ENCODE data around the gene IER2. TPM values are rescaled to one million over a fixed set of nuclear protein-coding genes. Genes with fewer than 3 reads are reported as not detected.
A peak's percentile ranks its signal among the peaks of the same experiment; 100 is the strongest.

The IER2 gene
- total RNA-seq, 1 donor from 2014 or later = 148 TPM

DNA sequence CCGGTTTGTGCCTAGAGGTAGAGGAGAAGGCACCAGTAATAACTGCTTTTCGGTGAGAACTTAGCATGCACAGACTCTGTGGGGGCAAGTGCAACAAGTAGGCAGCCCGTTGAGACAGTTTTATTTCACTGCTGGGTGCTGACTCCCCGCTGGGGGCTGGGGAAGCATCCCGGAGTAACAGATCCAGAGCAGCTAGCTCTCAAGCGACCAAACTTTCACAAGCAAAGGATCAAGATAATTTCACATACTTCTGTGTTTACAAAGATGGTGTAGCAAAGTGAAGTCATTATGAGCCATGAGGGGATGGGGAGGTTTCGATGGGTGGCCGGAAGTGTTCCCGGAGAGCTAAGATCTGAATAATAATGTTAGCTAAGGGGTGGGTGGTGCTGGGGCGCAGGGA lies 29.4 kb upstream of the IER2 start:
- DNase-seq (ENCODE audit: extremely low spot score, unreplicated experiment) = no peak
- Mint-ChIP-seq H3K9me3 (ENCODE audit: unreplicated experiment) (no peaks in the 10 kb centered on the region), H3K27me3 (ENCODE audit: unreplicated experiment) (no peaks in the 10 kb centered on the region), H3K36me3 (ENCODE audit: unreplicated experiment) (no peaks in the 10 kb centered on the region), H3K27ac (ENCODE audit: unreplicated experiment) (peak overlapping the region; percentile 89), H3K4me1 (ENCODE audit: unreplicated experiment) (peaks cover 51% of the 10 kb centered on the region), H3K4me3 (ENCODE audit: unreplicated experiment) (peak overlapping the region; percentile 55)
- TF ChIP-seq, protein P1, sequence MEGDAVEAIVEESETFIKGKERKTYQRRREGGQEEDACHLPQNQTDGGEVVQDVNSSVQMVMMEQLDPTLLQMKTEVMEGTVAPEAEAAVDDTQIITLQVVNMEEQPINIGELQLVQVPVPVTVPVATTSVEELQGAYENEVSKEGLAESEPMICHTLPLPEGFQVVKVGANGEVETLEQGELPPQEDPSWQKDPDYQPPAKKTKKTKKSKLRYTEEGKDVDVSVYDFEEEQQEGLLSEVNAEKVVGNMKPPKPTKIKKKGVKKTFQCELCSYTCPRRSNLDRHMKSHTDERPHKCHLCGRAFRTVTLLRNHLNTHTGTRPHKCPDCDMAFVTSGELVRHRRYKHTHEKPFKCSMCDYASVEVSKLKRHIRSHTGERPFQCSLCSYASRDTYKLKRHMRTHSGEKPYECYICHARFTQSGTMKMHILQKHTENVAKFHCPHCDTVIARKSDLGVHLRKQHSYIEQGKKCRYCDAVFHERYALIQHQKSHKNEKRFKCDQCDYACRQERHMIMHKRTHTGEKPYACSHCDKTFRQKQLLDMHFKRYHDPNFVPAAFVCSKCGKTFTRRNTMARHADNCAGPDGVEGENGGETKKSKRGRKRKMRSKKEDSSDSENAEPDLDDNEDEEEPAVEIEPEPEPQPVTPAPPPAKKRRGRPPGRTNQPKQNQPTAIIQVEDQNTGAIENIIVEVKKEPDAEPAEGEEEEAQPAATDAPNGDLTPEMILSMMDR (IDR thresholded peaks at IDR 0.05) = no peak

DNA sequence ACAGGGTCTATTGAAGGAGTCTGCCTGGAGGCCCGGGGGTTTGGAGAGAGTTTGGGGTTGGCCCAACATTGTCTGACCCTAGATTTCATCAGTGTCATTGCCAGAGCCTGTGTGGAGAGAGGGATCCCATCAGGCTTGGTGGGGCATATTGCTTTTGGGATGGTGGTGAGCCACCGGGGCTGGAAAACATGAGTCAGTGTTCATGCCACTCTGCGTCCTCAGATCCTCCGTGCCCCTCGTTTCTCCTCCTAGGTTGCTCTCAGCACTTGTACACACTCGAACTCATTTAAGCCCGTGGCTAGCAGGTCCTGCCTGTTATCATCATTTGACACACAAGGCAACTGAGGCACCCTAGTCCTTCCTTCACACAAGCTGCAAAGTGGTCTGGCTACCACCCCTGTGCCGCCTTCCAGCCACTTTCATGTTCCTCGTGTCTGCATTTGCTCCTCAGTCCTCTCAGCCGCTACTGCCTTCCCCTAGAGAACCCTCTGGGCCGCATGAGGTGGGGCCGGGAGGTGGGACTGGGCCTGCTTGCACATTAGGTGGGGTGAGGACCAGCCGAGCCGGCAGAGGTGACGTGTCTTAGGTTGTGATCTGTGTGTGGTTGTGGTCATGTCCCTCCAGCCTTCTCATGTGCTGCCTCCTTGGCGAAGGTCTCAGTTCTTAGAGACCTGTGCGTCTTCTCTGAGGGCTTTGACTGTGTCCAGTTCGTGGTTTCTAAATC lies 28.5 kb upstream of the IER2 start:
- peak overlapping the region; percentile 89 for H3K27ac Mint-ChIP-seq (ENCODE audit: unreplicated experiment)
- no peaks in the 10 kb centered on the region for H3K27me3 Mint-ChIP-seq (ENCODE audit: unreplicated experiment)
- DNase-seq (ENCODE audit: extremely low spot score, unreplicated experiment) = no peak
- H3K36me3 Mint-ChIP-seq (ENCODE audit: unreplicated experiment) = no peaks in the 10 kb centered on the region
- TF ChIP-seq, protein P1 (IDR thresholded peaks at IDR 0.05) = no peak
- peaks cover 44% of the 10 kb centered on the region for H3K4me1 Mint-ChIP-seq (ENCODE audit: unreplicated experiment)
- no peaks in the 10 kb centered on the region for H3K9me3 Mint-ChIP-seq (ENCODE audit: unreplicated experiment)
- peak overlapping the region; percentile 55 for H3K4me3 Mint-ChIP-seq (ENCODE audit: unreplicated experiment)

DNA sequence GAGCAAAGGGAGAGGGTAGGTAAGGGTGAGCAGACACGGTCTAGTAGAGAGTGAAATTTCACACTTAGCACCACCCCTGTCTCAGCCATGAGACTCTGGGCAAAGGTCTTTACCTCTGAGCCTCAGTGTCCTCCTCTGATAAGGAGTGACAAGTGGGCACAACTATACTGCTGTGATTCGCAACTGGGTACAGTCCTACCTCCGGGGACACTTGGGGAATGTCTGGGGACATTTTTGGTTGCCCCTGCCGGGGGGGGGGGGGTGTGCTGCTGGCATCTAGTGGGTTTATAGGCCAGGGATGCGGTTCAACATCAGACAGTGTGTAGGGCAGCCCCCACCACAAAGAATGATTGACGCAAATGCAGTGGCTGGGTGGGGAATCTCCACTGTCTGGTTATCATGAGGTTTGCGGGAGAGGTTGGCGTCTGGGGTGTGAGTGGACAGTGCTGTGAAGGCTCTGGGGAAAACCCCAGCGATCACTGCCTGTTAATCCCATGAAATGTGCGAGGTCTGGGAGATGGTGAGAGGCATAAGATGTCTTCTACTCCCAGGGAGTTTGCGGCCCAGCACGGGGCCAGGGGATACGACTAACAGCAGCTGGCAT lies 27.8 kb upstream of the IER2 start:
- Mint-ChIP-seq H3K27me3 (ENCODE audit: unreplicated experiment) (no peaks in the 10 kb centered on the region), H3K9me3 (ENCODE audit: unreplicated experiment) (no peaks in the 10 kb centered on the region), H3K36me3 (ENCODE audit: unreplicated experiment) (no peaks in the 10 kb centered on the region), H3K4me3 (ENCODE audit: unreplicated experiment) (no peak overlapping the region), H3K27ac (ENCODE audit: unreplicated experiment) (peak overlapping the region; percentile 89), H3K4me1 (ENCODE audit: unreplicated experiment) (peaks cover 39% of the 10 kb centered on the region)
- TF ChIP-seq, protein P1 (IDR thresholded peaks at IDR 0.05) = no peak
- no peak for DNase-seq (ENCODE audit: extremely low spot score, unreplicated experiment)

DNA sequence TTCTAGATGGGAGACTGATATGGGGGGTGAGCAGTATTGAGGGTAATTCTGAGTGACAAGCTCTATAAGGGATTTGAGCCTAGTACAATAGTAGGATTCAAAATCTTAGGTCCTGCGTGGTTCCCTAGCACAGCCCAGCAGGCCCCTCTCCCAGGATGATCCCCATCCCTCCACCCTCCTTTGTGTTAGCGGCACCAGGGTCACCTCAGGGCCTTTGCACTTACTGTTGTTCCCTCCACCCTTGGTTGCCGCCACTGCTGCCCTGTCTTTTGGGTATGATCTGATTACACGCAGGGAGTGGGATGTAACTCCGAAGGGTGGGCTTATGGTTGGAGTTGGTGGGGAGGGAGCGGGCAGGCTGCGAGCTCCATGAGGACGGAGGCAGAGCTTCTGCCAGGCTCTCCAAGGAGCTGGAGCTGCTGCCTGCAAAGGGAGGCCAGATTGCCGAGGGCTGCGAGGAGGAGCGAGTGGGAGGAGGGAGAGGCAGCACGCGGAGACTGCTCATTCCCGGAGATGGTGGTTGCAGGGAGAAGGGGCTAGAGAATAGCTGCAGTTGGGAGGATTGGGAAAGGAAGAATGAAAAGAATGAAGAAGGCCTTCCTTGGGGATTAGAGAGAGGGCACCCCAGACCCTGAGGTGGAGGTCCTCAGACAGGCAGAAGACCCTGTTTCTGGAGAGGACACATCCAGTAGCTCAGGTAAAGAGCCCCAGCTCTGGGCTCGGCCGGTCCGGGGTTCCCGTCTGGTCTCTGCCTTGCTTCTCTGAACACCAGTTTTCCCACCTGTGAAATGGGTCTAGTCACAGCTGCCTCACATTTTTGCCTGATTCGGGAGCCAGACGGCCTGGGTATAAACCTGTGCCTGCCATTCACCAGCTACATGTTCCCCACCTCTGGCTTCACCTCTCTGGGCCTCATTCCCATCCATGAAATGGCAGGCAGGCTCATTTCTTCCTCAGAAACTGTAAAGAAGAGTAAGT lies 26.9 kb upstream of the IER2 start:
- H3K27me3 Mint-ChIP-seq (ENCODE audit: unreplicated experiment) = no peaks in the 10 kb centered on the region
- H3K27ac Mint-ChIP-seq (ENCODE audit: unreplicated experiment) = peak overlapping the region; percentile 37
- peaks cover 36% of the 10 kb centered on the region for H3K4me1 Mint-ChIP-seq (ENCODE audit: unreplicated experiment)
- no peak overlapping the region for H3K4me3 Mint-ChIP-seq (ENCODE audit: unreplicated experiment)
- TF ChIP-seq, protein P1 (IDR thresholded peaks at IDR 0.05) = no peak
- no peaks in the 10 kb centered on the region for H3K9me3 Mint-ChIP-seq (ENCODE audit: unreplicated experiment)
- H3K36me3 Mint-ChIP-seq (ENCODE audit: unreplicated experiment) = no peaks in the 10 kb centered on the region
- DNase-seq (ENCODE audit: extremely low spot score, unreplicated experiment) = no peak

Data from osteocyte (in vitro differentiated cells).